T-helper 2 cell treated with Interferon-gamma antibody and Interleukin-4, amounts not matched to agents 5 μg/mL and 100 μg/mL, for 36 hours (primary cell): ENCODE data around the gene KRTAP10-5.
"Not testable (repeated sequence)": the region's sequence is repeated elsewhere in the genome, so short reads cannot be mapped to it uniquely, and the experiment has no call there.

Experiments used
- DNase-seq: peaks from one replicate; pipeline ENCODE4 v3.0.0; 2021; ENCODE audit warnings: low spot score
- H3K27ac Mint-ChIP-seq: one replicate; pipeline ENCODE4 v1.8.0; 2021; ENCODE audit warnings: mild to moderate bottlenecking, mixed read lengths
- H3K27me3 Mint-ChIP-seq: one replicate; pipeline ENCODE4 v1.8.0; 2021; ENCODE audit warnings: low read depth, mixed read lengths
- H3K36me3 Mint-ChIP-seq: one replicate; pipeline ENCODE4 v1.8.0; 2021; ENCODE audit warnings: low read depth, mixed read lengths
- H3K4me1 Mint-ChIP-seq: one replicate; pipeline ENCODE4 v1.8.0; 2021; ENCODE audit warnings: low read depth, mixed read lengths
- H3K4me3 Mint-ChIP-seq: one replicate; pipeline ENCODE4 v1.8.0; 2022; ENCODE audit warnings: mild to moderate bottlenecking, moderate library complexity, mixed read lengths
- H3K9me3 Mint-ChIP-seq: one replicate; pipeline ENCODE4 v1.8.0; 2021; ENCODE audit warnings: mixed read lengths

Gene KRTAP10-5

GRCh38 chr21:44575307-44576024 is 4.9 kb downstream of the KRTAP10-5 start:
- Mint-ChIP-seq H3K9me3 (peaks cover 27% of the 10 kb centered on the region), H3K4me3 (no peak overlapping the region), H3K36me3 (no peaks in the 10 kb centered on the region), H3K27ac (no peak overlapping the region), H3K27me3 (no peaks in the 10 kb centered on the region), H3K4me1 (no peaks in the 10 kb centered on the region)
- DNase-seq: no peak

- no peaks in the 10 kb centered on the region for H3K4me1 Mint-ChIP-seq
- DNase-seq: no peak
- no peaks in the 10 kb centered on the region for H3K27me3 Mint-ChIP-seq
- H3K36me3 Mint-ChIP-seq: no peaks in the 10 kb centered on the region
- H3K27ac Mint-ChIP-seq: no peak overlapping the region
- no peak overlapping the region for H3K4me3 Mint-ChIP-seq
- H3K9me3 Mint-ChIP-seq: peaks cover 22% of the 10 kb centered on the region
Measured at GRCh38 chr21:44574457-44575306, 5.7 kb downstream of the KRTAP10-5 start.

DNA sequence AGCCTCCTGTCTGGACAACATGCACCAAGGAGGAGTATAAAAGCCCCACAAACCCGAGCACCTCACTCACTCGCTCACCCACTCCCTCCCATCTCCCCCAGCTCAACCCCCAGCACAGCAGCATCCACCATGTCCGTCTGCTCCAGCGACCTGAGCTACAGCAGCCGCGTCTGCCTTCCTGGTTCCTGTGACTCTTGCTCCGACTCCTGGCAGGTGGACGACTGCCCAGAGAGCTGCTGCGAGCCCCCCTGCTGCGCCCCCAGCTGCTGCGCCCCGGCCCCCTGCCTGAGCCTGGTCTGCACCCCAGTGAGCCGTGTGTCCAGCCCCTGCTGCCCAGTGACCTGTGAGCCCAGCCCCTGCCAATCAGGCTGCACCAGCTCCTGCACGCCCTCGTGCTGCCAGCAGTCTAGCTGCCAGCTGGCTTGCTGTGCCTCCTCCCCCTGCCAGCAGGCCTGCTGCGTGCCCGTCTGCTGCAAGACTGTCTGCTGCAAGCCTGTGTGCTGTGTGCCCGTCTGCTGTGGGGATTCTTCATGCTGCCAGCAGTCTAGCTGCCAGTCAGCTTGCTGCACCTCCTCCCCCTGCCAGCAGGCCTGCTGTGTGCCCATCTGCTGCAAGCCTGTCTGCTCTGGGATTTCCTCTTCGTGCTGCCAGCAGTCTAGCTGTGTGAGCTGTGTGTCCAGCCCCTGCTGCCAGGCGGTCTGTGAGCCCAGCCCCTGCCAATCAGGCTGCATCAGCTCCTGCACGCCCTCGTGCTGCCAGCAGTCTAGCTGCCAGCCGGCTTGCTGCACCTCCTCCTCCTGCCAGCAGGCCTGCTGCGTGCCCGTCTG is 6.6 kb downstream of the KRTAP10-5 start, which contains the start of gene KRTAP10-4:
KRTAP10-4 (plus strand) TSS at position 100 of the 827 bp plus-strand sequence; CDS start at position 130, 30 bp downstream.
- DNase-seq, H3K27ac Mint-ChIP-seq: not testable (repeated sequence)

GRCh38 chr21:44572959-44573583 is 7.3 kb downstream of the KRTAP10-5 start:
- no peak for DNase-seq
- no peak overlapping the region for H3K4me3 Mint-ChIP-seq
- H3K4me1 Mint-ChIP-seq: no peaks in the 10 kb centered on the region
- H3K36me3 Mint-ChIP-seq: no peaks in the 10 kb centered on the region
- H3K27ac Mint-ChIP-seq: no peak overlapping the region
- H3K27me3 Mint-ChIP-seq: no peaks in the 10 kb centered on the region
- H3K9me3 Mint-ChIP-seq: peaks cover 15% of the 10 kb centered on the region

More for the DNA sequence above, 6.6 kb downstream of the KRTAP10-5 start, which contains the start of gene KRTAP10-4:
- H3K36me3 Mint-ChIP-seq, H3K27me3 Mint-ChIP-seq, H3K4me1 Mint-ChIP-seq, H3K4me3 Mint-ChIP-seq: not testable (repeated sequence)
- H3K9me3 Mint-ChIP-seq: peaks cover 18% of the 10 kb centered on the region

- peaks cover 6% of the 10 kb centered on the region for H3K9me3 Mint-ChIP-seq
- DNase-seq: no peak
- no peak overlapping the region for H3K4me3 Mint-ChIP-seq
- no peak overlapping the region for H3K27ac Mint-ChIP-seq
- no peaks in the 10 kb centered on the region for H3K4me1 Mint-ChIP-seq
- H3K36me3 Mint-ChIP-seq: no peaks in the 10 kb centered on the region
- peaks cover under 1% of the 10 kb centered on the region for H3K27me3 Mint-ChIP-seq
Measured at GRCh38 chr21:44571844-44572782, 8.3 kb downstream of the KRTAP10-5 start.

- no peaks in the 10 kb centered on the region for H3K9me3 Mint-ChIP-seq
- H3K36me3 Mint-ChIP-seq: no peaks in the 10 kb centered on the region
- no peak overlapping the region for H3K27ac Mint-ChIP-seq
- no peaks in the 10 kb centered on the region for H3K4me1 Mint-ChIP-seq
- H3K4me3 Mint-ChIP-seq: no peak overlapping the region
- DNase-seq: no peak
- peaks cover 3% of the 10 kb centered on the region for H3K27me3 Mint-ChIP-seq
Measured at GRCh38 chr21:44571296-44571695, 9.1 kb downstream of the KRTAP10-5 start.

DNA sequence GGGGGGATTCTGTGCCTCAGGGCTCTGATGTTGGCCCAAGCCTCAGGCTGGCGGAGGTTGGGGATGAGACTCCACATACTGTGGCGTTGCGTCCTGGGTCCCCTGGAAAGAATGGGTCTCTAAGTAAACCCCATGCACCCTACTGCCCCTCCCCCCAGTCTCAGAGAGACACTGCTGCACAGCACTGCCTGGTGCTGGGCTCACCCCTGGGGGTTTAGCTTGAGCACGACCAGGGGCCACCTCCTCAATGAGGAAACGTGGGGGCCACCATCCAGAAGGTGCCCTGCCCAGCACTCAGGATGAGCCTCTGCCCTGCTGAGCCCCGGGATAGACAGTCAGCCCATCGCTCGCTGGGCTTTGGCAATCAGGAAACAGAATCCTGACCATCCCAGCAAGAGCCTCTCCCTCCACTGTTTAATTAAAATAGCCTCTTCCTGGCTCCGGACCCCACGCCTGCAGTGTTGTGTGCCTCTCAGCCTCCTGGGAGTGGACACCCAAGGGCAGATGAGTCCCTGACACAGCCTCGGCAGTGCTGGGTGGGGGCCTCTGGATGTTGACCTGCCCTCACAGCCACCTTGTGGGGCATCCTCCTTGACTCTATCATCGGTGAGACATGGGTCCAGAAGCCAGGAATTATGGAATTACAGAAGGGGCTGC is 10.4 kb downstream of the KRTAP10-5 start:
- Mint-ChIP-seq H3K36me3 (no peaks in the 10 kb centered on the region), H3K27ac (no peak overlapping the region), H3K27me3 (peaks cover 3% of the 10 kb centered on the region), H3K4me3 (no peak overlapping the region), H3K4me1 (peaks cover 5% of the 10 kb centered on the region), H3K9me3 (no peaks in the 10 kb centered on the region)
- DNase-seq: no peak

- H3K9me3 Mint-ChIP-seq: no peaks in the 10 kb centered on the region
- DNase-seq: no peak
- H3K4me1 Mint-ChIP-seq: peaks cover 10% of the 10 kb centered on the region
- no peak overlapping the region for H3K4me3 Mint-ChIP-seq
- H3K36me3 Mint-ChIP-seq: no peaks in the 10 kb centered on the region
- H3K27ac Mint-ChIP-seq: no peak overlapping the region
- H3K27me3 Mint-ChIP-seq: peaks cover 3% of the 10 kb centered on the region
Measured at GRCh38 chr21:44568667-44569556, 11.5 kb downstream of the KRTAP10-5 start.

GRCh38 chr21:44568261-44568660 is 12.1 kb downstream of the KRTAP10-5 start:
- peaks cover 10% of the 10 kb centered on the region for H3K4me1 Mint-ChIP-seq
- peaks cover 2% of the 10 kb centered on the region for H3K9me3 Mint-ChIP-seq
- no peak overlapping the region for H3K4me3 Mint-ChIP-seq
- no peak for DNase-seq
- H3K27me3 Mint-ChIP-seq: peaks cover 4% of the 10 kb centered on the region
- no peak overlapping the region for H3K27ac Mint-ChIP-seq
- no peaks in the 10 kb centered on the region for H3K36me3 Mint-ChIP-seq

DNA sequence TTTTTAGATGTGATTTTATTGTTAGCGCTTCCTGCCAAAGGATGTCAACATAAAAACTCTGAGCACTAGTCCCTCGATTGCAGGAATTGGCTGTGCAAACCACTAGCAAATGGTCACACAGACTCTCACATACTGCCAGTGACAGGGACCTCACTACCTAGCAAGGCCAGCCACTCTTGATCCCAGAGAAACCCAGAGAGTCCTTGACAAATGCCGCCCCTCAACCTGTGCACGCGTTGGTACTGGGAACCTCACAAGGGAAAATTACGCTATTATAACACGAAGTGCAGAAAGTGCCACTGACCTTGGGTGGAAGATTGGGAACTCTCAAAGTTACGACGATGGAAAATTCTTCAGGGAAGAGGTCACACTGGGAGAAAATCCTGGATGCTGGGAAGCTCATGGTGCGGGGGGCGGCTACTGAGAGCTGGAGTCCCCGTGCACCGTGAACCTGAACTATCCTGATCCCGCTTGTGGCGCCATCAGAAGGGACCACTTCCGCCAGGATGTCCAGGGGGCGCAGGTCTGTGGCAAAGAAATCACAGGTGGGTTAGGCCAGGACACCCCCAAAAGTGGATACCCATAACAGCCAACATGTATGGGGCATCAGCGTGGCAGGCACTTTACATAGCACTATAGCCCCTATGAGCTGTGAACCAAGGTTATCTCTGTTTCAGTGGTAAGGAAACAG is 12.8 kb downstream of the KRTAP10-5 start:
- Mint-ChIP-seq H3K36me3 (no peaks in the 10 kb centered on the region), H3K9me3 (peaks cover 3% of the 10 kb centered on the region), H3K27me3 (peaks cover 6% of the 10 kb centered on the region), H3K4me3 (no peak overlapping the region), H3K4me1 (peaks cover 10% of the 10 kb centered on the region), H3K27ac (no peak overlapping the region)
- no peak for DNase-seq

DNA sequence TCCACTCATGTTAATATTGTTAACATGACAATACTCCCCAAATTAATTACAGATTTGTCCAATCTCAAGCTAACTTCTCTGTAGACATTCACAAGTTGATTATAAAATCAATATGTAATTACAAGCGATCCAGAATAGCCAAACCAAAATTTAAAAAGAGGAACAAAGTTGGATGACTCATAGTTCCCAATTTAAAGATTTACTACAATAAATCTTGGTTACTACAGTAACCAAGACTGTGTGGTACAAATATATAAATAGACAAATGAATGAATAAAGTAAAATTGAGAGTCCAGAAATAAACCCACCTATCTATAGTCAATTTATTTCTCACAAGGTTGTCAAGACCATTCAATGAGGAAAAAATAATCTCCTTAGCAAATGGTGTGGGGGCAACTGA is 14.0 kb downstream of the KRTAP10-5 start:
- no peak overlapping the region for H3K4me3 Mint-ChIP-seq
- DNase-seq: no peak
- no peak overlapping the region for H3K27ac Mint-ChIP-seq
- H3K4me1 Mint-ChIP-seq: peaks cover 10% of the 10 kb centered on the region
- H3K9me3 Mint-ChIP-seq: peaks cover 3% of the 10 kb centered on the region
- H3K36me3 Mint-ChIP-seq: no peaks in the 10 kb centered on the region
- H3K27me3 Mint-ChIP-seq: peaks cover 15% of the 10 kb centered on the region
